Stimulated activated CD4-positive, alpha-beta T cell treated with anti-CD3 and anti-CD28 coated beads, Interleukin-15, amount 100 ng/mL, for 24 hours (primary cell): ENCODE results near the gene VPS37B.
"Not testable (repeated sequence)": the region's sequence is repeated elsewhere in the genome, so short reads cannot be mapped to it uniquely, and the experiment has no call there.

Source experiments
- DNase-seq: peaks from one replicate; pipeline ENCODE4 v3.0.0-alpha.2; 2020

VPS37B gene, protein sequence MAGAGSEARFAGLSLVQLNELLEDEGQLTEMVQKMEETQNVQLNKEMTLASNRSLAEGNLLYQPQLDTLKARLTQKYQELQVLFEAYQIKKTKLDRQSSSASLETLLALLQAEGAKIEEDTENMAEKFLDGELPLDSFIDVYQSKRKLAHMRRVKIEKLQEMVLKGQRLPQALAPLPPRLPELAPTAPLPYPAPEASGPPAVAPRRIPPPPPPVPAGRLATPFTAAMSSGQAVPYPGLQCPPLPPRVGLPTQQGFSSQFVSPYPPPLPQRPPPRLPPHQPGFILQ

DNA sequence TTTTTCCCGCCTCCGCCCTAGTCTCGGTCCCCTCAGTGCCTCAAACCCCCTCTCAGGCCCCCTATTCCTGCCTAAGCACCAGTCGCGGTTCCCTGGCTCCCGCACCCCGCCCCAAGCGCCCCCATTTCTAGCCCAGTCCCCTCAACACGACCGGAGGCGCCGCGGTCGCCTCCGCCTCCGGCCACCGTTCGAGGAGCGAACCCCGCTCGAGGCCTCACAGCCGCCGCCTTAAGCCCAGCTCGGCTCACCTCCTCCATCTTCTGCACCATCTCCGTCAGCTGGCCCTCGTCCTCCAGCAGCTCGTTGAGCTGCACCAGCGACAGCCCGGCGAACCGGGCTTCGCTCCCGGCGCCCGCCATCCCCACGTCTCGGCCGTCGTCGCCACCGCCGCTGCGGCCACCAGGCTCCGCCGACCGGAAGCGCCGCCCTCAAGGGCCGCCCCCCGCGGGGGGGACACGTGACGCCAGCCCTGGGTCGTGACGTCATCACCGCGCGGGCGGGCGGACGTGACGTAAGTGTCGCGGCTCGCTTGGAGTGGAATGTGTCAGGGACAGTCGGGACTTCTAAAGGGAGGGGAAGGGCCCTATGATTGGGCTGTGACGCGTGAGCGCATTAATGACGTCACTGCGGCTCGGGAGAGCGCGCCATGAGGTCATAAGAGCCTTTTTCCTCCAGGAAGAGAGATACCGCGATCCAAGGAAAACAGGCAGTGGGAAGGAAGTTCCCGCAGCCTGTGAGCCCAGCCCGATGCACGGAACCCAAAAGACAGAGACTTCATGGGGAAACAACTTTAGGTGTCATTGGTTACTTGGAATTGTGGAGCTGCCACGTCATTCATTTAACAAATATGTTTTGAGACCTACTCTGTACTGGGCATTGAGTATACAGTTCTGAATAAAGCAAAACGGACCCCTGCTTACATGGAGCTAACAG is at the start of gene VPS37B:
TSS of gene VPS37B (minus strand) at position 421 of the 933 bp plus-strand sequence. CDS start at position 359, 62 bp downstream.
- DNase-seq = peak; percentile 82

DNA sequence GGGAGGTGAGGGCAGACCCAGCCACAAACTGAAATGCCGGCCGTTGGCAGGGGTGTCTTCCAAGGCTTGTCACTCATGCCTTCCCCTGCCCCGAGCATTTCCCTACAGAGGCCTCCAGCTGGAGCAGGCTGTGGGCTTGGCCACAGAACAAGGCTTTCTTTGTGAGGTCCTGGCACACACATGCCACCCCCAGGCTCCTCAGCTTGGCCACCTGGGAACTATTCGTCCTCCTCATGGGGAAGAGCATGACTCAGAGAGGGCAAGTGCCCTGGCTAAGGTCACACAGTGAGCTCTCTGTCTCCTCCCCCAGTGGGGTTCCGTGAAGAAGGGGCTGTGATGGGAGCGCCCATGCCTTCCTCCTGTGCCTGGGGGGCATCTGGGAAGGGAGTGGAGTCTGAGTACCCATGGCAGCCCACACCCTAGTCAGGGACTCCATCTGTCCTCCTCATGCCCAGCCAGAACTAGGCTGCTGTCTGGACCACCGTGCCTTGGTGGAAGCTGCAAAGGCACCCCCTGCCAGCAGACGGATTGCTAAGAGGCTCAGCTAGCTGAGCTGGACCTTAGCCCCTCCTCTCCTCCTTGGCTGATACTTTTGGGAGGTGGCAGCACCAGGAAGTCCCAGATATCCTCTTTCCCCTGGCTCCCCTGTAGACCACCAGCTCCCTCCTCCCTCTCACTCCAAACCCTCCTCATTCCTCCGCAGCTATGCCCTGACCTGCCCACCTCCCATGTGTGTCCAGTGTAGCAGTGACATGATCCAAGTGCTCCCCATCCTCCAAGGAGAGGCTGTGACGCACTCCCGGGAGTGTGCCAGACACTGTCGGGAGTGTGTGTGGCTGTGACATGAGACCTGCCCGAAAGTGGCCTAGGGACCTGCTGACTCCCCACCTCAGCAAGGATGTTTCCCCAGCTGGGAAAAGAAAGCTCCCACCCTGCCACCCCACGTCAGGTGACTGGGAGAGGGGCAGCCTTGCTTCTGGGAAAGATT is 49.0 kb upstream of the VPS37B start:
- no peak for DNase-seq

DNA sequence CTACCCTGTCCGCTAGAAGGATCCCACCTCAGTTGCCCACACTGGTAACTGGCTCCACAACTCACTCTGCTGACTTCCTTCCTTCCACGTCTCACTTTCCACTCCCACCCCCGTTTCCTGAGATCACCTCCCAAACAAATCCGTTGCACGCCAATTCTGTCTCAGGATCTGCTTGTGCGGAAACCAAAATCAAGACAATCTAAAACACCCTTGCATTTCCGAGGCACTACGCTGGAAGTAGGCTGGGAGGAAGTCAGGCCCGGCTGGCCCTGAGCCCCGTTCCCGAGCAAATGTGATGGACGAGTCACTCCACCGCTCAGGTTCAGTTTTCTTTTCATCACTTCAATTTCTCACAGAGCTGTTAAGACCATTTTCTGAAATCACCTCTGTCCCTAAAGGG is 47.3 kb upstream of the VPS37B start:
- no peak for DNase-seq

DNA sequence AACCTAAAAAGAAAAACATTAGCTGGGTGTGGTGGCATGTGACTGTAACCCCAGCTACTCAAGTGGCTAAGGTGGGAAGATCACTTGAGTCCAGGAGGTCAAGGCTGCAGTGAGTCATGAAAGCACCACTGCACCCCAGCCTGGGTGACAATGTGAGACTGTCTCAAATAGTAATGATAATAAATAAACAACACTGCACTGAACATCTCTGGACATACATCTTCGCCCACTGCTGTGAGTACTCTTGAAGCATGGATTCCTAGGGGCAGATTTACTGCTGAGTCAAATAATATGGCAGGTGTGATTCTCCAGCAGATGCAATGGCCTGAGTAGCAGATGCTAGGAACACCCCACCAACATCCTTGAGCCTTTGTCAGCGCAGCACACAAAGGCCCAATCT is 46.7 kb upstream of the VPS37B start:
- no peak for DNase-seq

DNA sequence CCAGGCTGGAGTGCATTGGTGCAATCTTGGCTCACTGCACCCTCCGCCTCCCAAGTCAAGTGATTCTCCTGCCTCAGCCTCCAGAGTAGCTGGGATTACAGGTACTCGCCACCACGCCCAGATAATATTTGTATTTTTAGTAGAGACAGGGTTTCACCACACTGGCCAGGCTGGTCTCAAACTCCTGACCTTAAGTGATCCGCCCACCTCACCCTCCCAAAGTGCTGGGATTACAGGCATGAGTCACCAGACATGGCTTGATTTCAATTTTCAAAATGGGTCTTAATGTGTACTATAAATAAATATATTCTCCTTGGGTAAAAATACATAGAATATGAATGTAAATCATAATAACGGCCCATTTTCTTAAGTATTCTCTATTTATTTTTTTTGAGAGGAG is 45.4 kb upstream of the VPS37B start:
- DNase-seq = not testable (repeated sequence)

DNA sequence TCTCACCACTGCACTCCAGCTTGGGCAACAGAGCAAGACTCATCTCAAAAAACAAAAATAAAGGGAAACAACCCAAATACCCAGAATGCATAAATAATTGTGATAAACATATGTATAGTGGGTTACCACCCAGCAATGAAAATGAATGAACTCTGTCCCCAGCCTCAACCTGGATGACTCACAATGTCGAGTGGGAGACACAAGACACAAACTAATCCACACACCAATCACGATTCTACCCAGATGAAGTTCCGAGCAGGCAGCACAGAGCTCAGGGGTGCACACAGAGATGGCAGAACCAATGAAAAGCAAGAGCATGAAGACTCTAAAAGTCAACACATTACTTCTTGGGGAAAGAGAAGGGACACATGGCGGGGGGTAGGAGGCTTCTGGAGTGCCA is 43.2 kb upstream of the VPS37B start:
- DNase-seq = no peak

DNA sequence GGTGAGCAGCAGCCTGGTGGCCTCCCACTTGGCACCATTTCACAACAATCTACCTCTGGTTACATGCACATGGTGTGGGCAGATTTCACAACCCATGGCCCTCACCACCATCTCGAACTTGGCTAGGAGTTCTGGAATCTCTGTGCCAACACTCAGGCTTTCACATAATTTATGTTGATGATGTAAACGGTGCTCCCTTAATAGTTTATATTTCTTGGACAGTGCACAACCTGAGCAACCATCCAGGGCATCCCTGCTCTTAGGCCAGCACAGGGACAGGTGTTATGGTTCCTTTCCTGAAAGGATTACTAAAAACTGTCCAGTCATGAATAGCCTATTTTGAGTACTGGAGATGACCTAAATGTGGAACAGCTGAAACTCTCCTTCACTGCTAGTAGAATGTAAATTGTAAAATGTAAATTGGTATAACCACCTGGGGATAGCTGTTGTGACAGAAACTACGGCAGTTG is 41.7 kb upstream of the VPS37B start:
- no peak for DNase-seq

DNA sequence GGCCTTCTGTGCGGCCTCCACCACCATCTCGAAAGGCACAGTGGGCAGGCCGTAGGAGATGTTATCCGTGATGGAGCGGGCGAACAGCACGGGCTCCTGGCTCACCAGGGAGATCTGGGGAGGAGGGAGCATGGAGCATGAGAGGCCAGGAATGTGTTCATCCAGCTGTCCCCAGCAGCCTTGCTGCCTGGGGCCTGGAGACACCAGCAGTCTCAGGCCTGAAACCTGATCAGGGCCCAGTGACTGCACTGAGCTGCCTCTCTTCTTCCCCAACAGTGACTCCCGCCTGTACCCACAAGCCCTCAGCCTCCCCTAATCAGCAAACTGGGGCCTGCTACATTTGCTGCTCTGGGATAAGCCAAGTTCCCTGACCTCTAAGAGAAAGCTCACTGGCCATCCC is 39.4 kb upstream of the VPS37B start:
- DNase-seq = no peak

DNA sequence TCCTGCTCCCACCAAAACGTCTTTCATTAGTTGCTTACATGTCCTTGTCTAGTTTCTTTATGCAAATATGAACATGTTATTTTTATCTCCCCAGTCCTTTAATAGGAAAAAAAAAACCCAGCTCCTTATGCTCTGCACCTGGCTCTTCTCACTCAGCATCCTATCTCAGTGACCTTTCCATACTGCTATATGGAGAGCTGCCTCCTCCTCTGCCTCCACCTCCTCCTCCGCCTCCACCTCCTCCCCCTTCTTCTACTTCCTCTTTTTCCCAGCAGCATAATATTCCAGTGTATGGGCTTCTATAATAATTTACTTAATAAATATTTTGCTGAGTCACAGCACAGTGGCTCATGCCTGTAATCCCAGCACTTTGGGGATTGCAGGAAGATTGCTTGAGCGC is 38.8 kb upstream of the VPS37B start:
- no peak for DNase-seq

DNA sequence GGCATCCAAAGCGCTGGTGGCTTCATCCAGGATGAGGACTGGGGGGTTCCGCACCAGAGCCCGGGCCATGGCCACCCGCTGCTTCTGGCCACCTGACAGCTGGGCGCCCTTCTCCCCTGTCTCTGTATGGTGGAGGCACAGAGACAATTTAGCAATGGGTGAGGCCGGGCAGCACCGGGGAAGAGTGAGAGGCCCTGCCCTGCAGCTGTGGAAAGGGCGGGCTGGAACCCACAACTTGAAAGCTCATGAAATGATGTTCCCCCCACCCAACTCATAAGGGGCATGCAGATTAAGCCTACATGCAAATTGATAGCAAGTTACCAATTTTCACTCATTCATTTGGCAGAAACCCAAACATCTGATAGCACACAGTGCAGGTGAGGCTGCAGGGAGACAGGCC is 36.3 kb upstream of the VPS37B start:
- no peak for DNase-seq

DNA sequence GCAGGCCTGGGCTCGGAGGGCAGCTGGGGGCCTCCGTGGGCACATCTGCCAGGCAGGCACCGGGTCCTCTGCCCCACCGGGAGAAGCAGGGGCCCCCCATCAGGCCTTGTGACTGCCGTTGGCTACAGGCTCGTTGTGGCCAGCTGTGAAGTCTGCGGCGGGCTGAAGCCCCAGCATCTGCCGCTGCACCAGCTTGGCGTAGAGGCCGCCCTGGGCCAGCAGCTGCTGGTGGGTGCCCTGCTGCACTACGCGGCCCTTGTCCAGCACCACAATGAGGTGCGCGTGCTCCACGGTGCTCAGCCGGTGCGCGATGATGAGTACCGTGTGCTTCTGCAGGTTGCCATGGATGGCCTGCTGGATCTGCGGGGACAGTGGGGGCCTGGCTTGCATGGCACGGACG is 33.9 kb upstream of the VPS37B start:
- DNase-seq = no peak

DNA sequence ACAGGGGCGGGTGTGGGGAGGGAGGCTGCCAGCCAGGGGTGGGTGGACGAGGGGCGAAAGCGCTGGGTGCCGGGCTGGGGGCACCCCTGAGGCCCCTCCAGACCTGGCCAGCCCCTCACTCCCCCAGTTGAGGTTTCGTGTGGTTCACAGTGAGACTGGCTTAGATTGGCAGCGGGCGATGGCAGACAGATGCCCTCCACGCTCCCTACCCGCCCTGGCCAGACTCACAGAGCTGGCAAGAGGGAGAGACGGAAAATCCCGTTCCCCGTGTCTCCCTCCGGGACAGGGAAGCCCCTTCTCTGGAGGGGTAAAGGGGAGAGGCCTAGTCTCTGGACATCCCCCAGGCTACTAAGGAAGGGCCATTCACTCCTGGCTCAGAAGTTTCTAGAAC is 33.2 kb upstream of the VPS37B start:
- DNase-seq = no peak

DNA sequence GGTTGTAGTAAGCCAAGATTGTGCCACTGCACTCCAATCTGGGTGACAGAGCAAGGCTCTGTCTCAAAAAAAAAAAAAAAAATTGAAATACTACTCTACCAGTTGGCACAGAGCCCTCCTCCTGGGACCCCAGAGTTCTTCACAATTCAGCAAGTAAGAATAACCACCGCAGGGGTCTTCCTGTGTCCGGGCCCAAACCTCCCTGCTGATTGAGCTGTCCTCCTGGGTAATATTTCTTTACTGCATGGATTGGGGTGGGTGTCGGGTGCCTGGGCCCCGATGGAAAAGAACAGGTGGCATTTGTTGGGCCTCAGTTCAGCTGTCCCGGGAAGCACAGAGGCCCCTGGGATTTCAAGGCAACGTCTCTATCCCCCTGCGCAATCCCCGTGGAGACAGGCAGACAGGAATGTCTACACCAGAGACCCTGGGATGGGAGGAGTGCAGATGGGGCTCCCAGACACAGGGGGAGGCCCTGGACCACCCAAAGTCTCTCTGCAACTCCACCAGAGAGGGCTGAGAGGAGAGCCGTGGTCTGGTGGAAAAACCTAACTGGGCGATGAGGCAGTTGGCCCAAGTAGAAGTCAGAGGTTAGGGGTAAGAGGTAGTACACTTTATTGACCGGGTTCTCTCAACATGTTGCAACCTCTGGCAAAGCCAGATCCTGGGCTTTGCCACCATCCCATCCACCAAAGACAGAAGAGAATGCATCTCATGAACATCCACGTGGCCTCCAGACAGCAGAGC is 32.7 kb upstream of the VPS37B start:
- DNase-seq = no peak

DNA sequence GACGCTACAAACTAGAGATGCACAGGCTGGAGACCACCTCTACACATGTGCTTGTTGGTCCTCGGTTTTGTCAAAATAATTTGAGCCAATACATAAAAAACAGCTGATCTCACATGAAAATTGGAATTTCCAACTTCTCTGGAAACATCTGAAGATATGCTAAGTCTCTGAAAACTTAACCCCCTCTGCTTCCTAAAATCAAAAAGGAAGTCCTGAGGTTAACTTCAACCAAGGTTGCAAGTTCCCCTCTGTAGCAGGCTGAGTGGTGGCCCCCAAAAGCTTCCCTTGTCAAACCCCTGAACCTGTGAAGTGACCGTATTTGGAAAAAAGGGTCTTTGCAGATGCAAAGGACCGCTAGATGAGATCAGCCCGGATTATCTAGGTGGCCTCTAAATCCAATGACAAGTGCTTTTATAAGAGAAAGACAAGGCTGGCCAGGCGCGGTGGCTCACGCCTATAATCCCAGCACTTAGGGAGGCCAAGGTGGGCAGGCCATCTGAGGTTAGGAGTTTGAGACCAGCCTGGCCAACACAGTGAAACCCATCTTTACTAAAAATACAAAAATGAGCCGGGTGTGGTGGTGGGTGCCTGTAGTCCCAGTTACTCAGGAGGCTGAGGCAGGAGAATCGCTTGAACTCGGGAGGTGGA is 32.0 kb upstream of the VPS37B start:
- no peak for DNase-seq

DNA sequence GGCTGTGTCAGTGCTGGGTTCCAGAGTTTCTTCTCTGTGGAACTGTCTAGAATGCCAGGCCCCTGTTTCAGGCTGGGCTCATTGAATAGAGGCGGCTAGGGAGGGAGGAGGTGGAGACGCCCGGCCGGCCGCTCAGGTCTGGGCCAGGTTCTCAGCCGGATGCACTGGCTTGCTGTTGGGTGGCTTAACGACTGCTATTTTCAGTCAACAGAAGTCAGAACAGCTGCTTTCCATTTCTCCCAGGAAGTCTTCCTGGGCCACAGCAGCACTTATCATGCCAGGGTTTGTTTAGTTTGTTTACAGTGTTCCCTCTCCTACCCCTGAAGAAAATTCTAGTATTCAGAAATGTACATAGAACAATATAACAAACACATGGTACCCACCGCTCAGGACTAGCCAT is 26.0 kb upstream of the VPS37B start:
- no peak for DNase-seq

DNA sequence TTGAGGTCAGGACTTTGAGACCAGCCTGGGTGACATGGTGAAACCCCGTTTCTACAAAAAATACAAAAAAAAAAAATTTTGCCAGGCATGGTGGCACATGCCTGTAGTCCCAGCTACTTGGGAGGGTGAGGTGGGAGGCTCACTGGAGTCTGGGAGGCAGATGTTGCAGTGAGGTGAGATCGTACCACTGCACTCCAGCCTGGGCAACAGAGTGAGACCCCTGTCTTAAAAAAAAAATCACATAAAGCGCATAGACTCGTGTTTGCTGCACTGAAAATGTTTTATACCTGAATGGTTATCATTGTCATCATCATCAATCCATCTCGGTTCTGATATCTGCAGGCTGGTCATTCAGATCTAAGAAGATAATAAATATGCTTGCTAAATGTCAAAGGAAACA is 24.8 kb upstream of the VPS37B start:
- DNase-seq = no peak

DNA sequence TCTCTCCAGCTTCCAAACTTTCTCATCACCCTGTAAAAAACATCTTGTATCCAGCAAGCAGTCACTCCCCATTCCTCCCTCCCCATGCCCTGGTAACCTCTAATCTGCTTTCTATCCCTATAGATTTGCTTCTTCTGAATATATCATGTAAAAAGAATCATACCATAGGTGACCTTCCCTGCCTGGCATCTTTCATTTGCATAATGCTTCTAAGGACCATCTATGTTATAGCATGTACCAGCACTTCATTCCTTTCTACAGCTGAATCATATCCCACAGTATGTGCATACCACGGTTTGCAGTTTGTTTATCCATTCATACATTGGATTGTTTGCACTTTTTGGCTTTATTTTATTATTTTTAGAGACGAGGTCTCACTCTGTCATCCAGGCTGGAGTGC is 22.9 kb upstream of the VPS37B start:
- DNase-seq = no peak

DNA sequence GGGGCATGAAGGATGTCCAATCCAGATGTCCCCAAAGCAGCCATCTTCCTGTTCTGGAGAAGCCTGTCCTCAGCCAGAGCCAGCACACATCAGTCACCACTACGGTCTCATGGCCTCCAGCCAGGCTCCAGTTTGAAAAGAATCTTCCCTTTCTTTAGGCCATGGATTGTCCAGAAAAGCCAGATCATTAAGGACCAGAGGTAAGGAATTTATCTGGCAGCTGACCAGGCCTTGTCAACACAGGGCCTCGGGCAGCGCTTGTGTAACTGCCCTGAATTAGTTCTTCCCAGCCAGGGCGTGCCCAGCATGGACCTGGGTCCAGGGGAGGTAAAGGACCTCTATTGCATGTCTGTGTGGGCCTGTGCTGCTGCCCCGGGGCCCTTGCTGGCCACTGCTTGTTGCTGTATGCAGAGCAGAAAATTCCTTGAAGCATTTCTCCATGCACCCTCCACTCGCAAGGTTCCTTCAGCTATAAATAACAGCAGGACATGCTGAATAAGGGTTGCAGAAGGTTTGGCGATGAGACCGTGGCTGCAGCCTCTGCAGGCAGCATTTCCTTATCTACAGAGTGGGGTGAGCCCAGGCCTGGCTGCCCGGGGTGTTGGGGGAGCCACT is 21.7 kb upstream of the VPS37B start:
- no peak for DNase-seq

DNA sequence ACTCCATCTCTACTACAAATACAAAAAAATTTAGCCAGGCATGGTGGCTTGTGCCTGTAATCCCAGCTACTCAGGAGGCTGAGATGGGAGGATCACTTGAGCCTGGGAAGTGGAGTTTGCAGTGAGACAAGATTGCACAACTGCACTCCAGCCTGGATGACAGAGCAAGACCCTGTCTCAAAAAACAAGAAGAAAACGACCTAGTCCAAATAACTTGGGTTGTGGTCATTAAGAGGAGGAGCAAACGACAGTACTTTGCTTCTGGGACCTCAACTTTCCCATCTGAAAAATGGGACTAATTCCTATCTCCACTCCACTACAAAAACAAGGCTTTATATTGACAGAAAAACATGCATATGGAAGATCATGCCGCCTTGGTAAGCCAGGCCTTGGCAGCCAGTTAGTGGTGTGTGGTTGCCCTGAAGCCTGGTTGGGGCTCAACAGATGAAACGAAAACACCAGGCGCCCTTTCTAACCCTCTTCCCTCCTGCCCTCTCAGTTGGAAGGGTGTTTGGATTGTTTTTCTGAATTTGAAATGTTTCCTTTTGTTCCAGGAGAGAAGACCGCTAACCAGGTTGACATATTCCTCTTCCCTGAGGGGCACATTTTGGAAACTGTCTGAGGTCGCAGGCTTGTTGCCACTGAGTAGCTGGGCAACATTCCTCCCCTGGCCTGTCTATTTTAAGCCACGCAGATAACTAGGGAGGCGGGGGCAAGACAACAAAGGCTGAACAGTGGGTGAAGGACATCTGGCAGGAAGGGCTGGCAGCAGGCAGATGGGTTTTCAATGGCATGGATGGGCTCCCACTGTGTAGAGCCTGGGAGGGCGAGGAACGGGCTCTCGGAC is 13.7 kb upstream of the VPS37B start:
- no peak for DNase-seq

DNA sequence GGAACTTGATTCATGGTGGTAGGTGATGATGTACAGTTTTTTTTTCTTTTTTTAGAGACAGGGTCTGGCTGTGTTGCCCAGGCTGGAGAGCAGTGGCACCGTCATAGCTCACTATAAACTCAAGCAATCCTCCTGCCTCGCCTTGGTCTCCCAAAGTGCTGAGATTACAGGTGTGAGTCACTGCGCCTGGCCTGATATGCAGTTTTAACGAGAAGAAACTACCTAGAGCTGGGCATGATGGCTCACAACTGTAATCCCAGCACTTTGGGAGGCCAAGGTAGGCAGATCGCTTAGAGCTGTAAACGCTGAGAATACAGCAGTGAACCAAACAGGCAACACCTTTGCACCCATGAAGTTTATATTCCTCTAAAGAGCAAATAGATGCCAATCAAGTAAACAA is 13.0 kb upstream of the VPS37B start:
- DNase-seq = no peak
